HUES6 (cell line): ENCODE results near the gene C22orf31.

Source experiments
- H3K27ac ChIP-seq: 2 replicates; pipeline ENCODE4 v1.7.0; 2013; ENCODE audit warnings: low read depth, mild to moderate bottlenecking, low read length, inconsistent platforms
- H3K27me3 ChIP-seq: 2 replicates; pipeline ENCODE4 v1.6.1; 2013; ENCODE audit warnings: low read length; ENCODE audit not compliant: control insufficient read depth, insufficient read depth
- H3K36me3 ChIP-seq: 2 replicates; pipeline ENCODE4 v1.6.1; 2013; ENCODE audit warnings: low read length; ENCODE audit not compliant: control insufficient read depth, insufficient read depth
- H3K4me1 ChIP-seq: 2 replicates; pipeline ENCODE4 v1.6.1; 2013; ENCODE audit warnings: low read length; ENCODE audit not compliant: control insufficient read depth, insufficient read depth
- H3K4me3 ChIP-seq: 2 replicates; pipeline ENCODE4 v1.5.1; 2013; ENCODE audit warnings: low read depth, low read length
- H3K9ac ChIP-seq: one replicate; pipeline ENCODE4 v1.6.1; 2013; ENCODE audit warnings: mild to moderate bottlenecking, low read length
- H3K9me3 ChIP-seq: 2 replicates; pipeline ENCODE4 v1.6.1; 2013; ENCODE audit warnings: low read depth, low read length; ENCODE audit not compliant: control insufficient read depth, insufficient read depth

C22orf31 gene

GRCh38 chr22:29061773-29062172 lies at the start of gene C22orf31:
Gene C22orf31 (minus strand): TSS chr22:29061831. CDS start chr22:29061792, 39 bp downstream.
- H3K4me1 ChIP-seq, result peaks cover 9% of the 10 kb centered on the region
- no peaks in the 10 kb centered on the region for H3K9me3 ChIP-seq
- H3K27ac ChIP-seq, result no peak within 1 kb of the TSS
- no peak within 1 kb of the TSS for H3K9ac ChIP-seq
- H3K27me3 ChIP-seq, result no peaks in the 10 kb centered on the region
- no peak within 1 kb of the TSS for H3K4me3 ChIP-seq
- no peaks in the 10 kb centered on the region for H3K36me3 ChIP-seq

GRCh38 chr22:29110946-29111345 lies 49.3 kb upstream of the C22orf31 start:
- Histone ChIP-seq H3K9me3 (no peaks in the 10 kb centered on the region), H3K36me3 (no peaks in the 10 kb centered on the region), H3K27me3 (no peaks in the 10 kb centered on the region), H3K9ac (no peak overlapping the region), H3K4me3 (no peak overlapping the region), H3K4me1 (no peaks in the 10 kb centered on the region; the same call in 1 of the 2 replicates), H3K27ac (no peak overlapping the region)

DNA sequence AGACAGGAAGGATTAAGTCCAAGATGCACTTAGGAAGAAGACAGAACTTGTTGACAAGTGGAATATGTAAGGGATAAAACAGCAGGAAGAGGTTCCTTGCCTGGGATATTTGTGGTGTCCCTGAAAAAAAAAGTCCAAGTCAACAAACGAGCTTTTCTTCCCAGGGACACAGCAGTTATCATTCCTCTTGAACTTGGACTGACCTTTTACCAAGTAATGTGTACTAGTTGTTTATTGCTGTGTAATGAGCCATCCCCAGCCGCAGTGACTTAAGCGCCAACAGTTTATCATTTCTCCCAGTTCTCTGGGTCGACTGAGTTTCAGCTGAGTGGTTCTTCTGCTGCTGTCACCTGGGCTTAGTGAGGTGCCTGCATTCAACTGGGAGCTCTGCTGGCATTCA lies 48.2 kb upstream of the C22orf31 start:
- Histone ChIP-seq H3K36me3 (no peaks in the 10 kb centered on the region), H3K27ac (no peak overlapping the region), H3K4me1 (no peaks in the 10 kb centered on the region; the same call in 1 of the 2 replicates), H3K9me3 (no peaks in the 10 kb centered on the region), H3K27me3 (no peaks in the 10 kb centered on the region), H3K9ac (no peak overlapping the region), H3K4me3 (no peak overlapping the region)

DNA sequence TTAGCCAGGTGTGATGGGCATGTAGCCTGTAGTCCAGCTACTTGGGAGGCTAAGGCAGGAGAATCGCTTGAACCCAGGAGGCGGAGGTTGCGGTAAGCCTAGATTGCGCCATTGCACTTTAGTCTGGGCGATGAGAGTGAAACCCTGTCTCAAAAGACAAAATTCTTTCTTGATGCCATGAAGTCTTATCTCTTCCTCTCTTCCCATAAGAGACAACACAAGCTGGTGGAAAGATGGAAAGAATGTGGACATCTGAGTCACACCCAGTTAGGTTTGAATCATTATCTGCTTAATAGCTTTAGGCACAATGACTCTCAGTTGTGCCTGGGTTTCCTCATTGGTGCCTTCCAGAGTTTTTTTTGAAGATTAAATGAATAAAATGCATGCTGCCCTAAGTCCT lies 46.5 kb upstream of the C22orf31 start:
- Histone ChIP-seq H3K9ac (no peak overlapping the region), H3K27me3 (no peaks in the 10 kb centered on the region), H3K36me3 (no peaks in the 10 kb centered on the region), H3K9me3 (no peaks in the 10 kb centered on the region), H3K27ac (no peak overlapping the region), H3K4me3 (no peak overlapping the region), H3K4me1 (peaks cover 3% of the 10 kb centered on the region; the same call in 1 of the 2 replicates)

GRCh38 chr22:29106839-29107238 lies 45.2 kb upstream of the C22orf31 start:
- H3K36me3 ChIP-seq, result no peaks in the 10 kb centered on the region
- no peaks in the 10 kb centered on the region for H3K27me3 ChIP-seq
- no peak overlapping the region for H3K27ac ChIP-seq
- no peak overlapping the region for H3K9ac ChIP-seq
- H3K4me1 ChIP-seq, result peaks cover 4% of the 10 kb centered on the region; the same call in 1 of the 2 replicates
- H3K4me3 ChIP-seq, result no peak overlapping the region
- no peaks in the 10 kb centered on the region for H3K9me3 ChIP-seq

DNA sequence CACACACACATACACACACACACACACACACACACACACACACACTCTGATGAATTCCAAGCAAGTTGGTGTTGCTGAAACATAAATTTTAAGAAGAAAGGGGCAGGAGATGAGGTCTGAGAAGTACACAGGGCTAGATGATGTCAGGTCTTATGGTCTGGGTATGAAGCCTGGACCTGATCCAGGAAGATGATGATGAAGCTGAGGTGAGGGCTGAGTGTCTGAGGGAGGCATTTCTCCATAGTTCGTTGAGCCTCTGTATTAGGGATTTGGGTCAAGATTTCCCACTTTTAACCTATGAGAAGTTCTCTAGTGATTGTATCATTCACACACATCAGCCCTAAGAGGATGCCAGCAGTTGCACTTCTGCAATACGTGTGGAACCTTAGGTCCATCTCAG lies 43.8 kb upstream of the C22orf31 start:
- H3K4me3 ChIP-seq, result no peak overlapping the region
- no peak overlapping the region for H3K27ac ChIP-seq
- H3K9me3 ChIP-seq, result no peaks in the 10 kb centered on the region
- peaks cover 4% of the 10 kb centered on the region; the same call in 1 of the 2 replicates for H3K4me1 ChIP-seq
- no peak overlapping the region for H3K9ac ChIP-seq
- H3K36me3 ChIP-seq, result no peaks in the 10 kb centered on the region
- H3K27me3 ChIP-seq, result no peaks in the 10 kb centered on the region

DNA sequence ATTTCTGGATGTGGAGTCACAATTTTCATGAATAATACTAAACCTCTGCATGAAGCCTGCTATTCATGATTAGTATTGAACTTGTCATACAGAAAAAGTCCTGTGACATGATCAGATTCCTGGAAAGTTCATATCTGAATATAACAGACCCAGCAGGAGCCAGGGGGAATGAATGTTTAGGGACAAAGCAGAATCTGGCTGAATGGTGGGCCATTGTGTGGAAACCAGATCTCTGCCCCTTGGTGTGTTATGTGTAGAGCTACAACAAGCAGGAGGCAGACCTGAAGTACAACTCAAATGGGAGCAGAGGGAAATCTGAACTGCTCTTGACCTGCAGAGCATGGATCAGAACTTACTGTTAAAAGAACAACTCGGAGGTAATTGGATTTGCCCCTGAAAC lies 41.5 kb upstream of the C22orf31 start:
- Histone ChIP-seq H3K36me3 (0 out of 2 replicates have a peak, but pooled peaks cover 3% of the 10 kb centered on the region), H3K4me1 (peaks cover 13% of the 10 kb centered on the region; the same call in 1 of the 2 replicates), H3K4me3 (no peak overlapping the region), H3K27ac (no peak overlapping the region), H3K9ac (no peak overlapping the region), H3K9me3 (no peaks in the 10 kb centered on the region), H3K27me3 (no peaks in the 10 kb centered on the region)

DNA sequence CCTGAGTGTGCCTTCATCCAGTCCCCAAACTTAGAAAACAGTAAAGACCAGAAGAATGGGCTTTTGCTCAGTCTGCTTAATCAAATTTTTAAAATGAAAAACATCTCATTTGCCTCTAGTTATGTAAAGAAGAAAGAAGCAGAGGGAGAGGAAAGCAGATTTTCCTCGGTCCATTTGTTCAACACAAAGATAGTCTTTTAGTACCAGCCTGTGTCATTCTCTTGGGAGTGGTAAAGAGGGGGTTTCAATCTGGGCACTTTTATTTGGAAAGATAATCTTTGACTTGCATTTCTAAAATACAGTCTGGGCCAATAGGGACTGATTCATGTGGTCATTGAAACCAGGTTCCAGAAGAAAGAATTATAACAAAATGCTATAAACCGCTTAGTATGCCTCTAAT lies 40.7 kb upstream of the C22orf31 start:
- no peak overlapping the region for H3K27ac ChIP-seq
- no peaks in the 10 kb centered on the region for H3K27me3 ChIP-seq
- H3K9ac ChIP-seq, result no peak overlapping the region
- 0 out of 2 replicates have a peak, but pooled peaks cover 3% of the 10 kb centered on the region for H3K36me3 ChIP-seq
- peaks cover 14% of the 10 kb centered on the region for H3K4me1 ChIP-seq
- H3K9me3 ChIP-seq, result no peaks in the 10 kb centered on the region
- H3K4me3 ChIP-seq, result no peak overlapping the region

GRCh38 chr22:29098296-29098695 lies 36.7 kb upstream of the C22orf31 start:
- Histone ChIP-seq H3K27ac (no peak overlapping the region), H3K36me3 (0 out of 2 replicates have a peak, but pooled peaks cover 3% of the 10 kb centered on the region), H3K4me1 (peaks cover 23% of the 10 kb centered on the region), H3K9me3 (no peaks in the 10 kb centered on the region), H3K9ac (no peak overlapping the region), H3K27me3 (no peaks in the 10 kb centered on the region), H3K4me3 (no peak overlapping the region)

DNA sequence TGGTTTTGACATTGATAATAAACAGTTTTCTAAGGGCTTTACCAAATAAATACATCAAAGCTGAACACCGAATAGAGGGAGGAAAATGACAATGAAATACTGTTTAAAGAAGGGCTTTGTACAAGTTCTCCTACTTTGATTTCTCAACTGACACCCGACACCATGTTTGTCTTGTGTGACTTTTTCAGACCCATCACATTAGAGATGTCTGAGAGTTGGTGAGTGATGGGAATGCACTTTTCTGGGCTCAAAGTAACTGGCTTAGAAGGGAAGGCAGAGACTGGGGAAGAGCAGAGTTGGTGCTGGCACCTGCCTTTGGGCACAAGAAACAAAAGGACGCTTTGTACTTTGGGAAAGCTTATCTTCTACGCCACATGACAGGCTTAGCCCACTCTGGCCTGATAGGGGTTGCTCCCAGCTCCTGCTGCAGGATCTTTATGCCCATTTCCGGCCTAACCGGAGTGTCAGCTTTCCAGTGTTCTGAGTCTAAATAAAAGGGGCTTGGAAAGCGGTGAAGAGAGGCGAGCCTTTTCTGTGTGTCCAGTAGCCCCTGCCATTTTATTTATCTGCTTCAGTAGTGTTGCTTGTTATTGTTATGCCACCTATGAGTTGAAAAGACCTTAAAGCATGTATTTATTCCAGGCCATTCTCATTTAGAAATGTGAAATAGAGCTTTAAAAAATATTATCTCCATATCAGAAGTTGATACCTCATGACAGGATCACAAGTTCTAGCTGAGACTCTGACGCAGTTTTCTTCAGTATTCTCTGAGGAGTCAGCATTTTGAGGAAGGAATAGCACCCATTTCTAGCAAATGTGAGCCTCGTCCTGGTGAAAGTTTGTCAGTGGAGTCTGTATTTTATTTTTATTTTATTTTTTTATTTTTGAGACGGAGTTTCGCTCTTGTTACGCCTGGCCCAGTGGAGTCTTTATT lies 35.4 kb upstream of the C22orf31 start:
- Histone ChIP-seq H3K27ac (no peak overlapping the region), H3K36me3 (0 out of 2 replicates have a peak, but pooled peaks cover 3% of the 10 kb centered on the region), H3K27me3 (no peaks in the 10 kb centered on the region), H3K9me3 (no peaks in the 10 kb centered on the region), H3K9ac (no peak overlapping the region), H3K4me3 (no peak overlapping the region), H3K4me1 (peaks cover 22% of the 10 kb centered on the region)

DNA sequence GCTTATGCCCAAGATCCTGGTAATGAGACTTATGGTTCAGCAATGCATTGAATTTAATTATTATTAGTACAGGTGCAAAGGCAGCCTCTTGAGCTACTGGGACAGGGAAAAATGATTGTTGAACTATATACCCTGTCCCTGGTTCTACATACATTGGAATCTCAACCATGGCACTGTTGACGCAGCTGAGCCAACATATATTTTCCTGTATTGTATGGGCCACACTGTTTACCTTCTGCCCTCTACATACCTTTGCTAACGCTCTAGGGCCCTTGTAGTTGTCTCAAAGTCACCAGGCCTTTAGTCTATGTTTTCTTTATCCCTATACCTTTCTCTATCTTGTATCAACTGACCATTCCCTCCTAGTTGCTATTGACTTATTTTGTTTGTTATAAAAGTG lies 33.8 kb upstream of the C22orf31 start:
- Histone ChIP-seq H3K9me3 (no peaks in the 10 kb centered on the region), H3K4me1 (peaks cover 22% of the 10 kb centered on the region), H3K27me3 (no peaks in the 10 kb centered on the region), H3K27ac (no peak overlapping the region), H3K4me3 (no peak overlapping the region), H3K36me3 (0 out of 2 replicates have a peak, but pooled peaks cover 3% of the 10 kb centered on the region), H3K9ac (no peak overlapping the region)
